PC-3 (cell line): ENCODE measurements around the gene STAMBPL1. TPM values are rescaled to one million over a fixed set of nuclear protein-coding genes. Genes with fewer than 3 reads are reported as not detected.

Source experiments
- ATAC-seq: fragments of 200-7000 bp; cut with Tn5 transposase; 2 replicates; pipeline ENCODE4 v1.9.1; 2020; ENCODE audit warnings: mild to moderate bottlenecking, moderate library complexity
- BruUV-seq: library from RNA; stranded (reverse); fragments of 400-500 nt; replicated peaks from 2 replicates; lab custom pipeline; 2021; lab: Mats Ljungman, UMichigan
- CTCF ChIA-PET: fragments of 300-600 bp; sonication (Branson Sonifier 250); formaldehyde crosslinking; loops from one replicate; lab custom pipeline; 2022; ENCODE audit warnings: antibody characterized with exemption; lab: Charles Lee
- POLR2A ChIA-PET: fragments of 300-600 bp; sonication (Branson Sonifier 250); formaldehyde crosslinking; loops from one replicate; lab custom pipeline; 2022; ENCODE audit warnings: antibody characterized with exemption; ENCODE audit not compliant: unreplicated experiment; lab: Charles Lee
- DNase-seq: peaks from one replicate; pipeline ENCODE4 v3.0.0-alpha.2; 2015
- H2AFZ ChIP-seq: fragments of 300-600 bp; sonication (generic); 2 replicates; pipeline ENCODE4 v1.6.0; 2016; ENCODE audit warnings: antibody characterized with exemption, low read length
- H3F3A ChIP-seq: fragments of 300-600 bp; sonication (generic); one replicate; pipeline ENCODE4 v1.6.0; 2017; ENCODE audit warnings: antibody characterized with exemption, low read length, control low read depth, mild to moderate bottlenecking; ENCODE audit not compliant: unreplicated experiment
- H3K27ac ChIP-seq: fragments of 300-600 bp; sonication (generic); 2 replicates; pipeline ENCODE4 v1.5.1; 2016; ENCODE audit warnings: mild to moderate bottlenecking, low read length
- H3K27me3 ChIP-seq: fragments of 300-600 bp; sonication (generic); 2 replicates; pipeline ENCODE4 v1.6.1; 2016; ENCODE audit warnings: low read length, mixed read lengths
- H3K36me3 ChIP-seq: fragments of 300-600 bp; sonication (generic); 2 replicates; pipeline ENCODE4 v1.6.1; 2016; ENCODE audit warnings: low read depth, mixed run types, low read length, mixed read lengths
- H3K4me1 ChIP-seq: fragments of 300-600 bp; sonication (generic); 2 replicates; pipeline ENCODE4 v1.5.1; 2016; ENCODE audit warnings: low read length; ENCODE audit not compliant: insufficient read depth
- H3K4me2 ChIP-seq: fragments of 300-600 bp; sonication (generic); 2 replicates; pipeline ENCODE4 v1.6.0; 2016; ENCODE audit warnings: low read length
- H3K4me3 ChIP-seq: fragments of 300-600 bp; sonication (generic); 2 replicates; pipeline ENCODE4 v1.5.1; 2016; ENCODE audit warnings: mild to moderate bottlenecking, low read length, mixed read lengths
- H3K79me2 ChIP-seq: fragments of 300-600 bp; sonication (generic); 2 replicates; pipeline ENCODE4 v1.6.1; 2017; ENCODE audit warnings: low read length, mixed read lengths
- H3K9ac ChIP-seq: fragments of 300-600 bp; sonication (generic); 2 replicates; pipeline ENCODE4 v1.6.0; 2016; ENCODE audit warnings: mild to moderate bottlenecking, low read length
- H3K9me2 ChIP-seq: fragments of 300-600 bp; sonication (generic); replicated peaks from 2 replicates; pipeline ENCODE4 v1.6.1; 2016; ENCODE audit warnings: mixed run types, low read length, mixed read lengths
- H3K9me3 ChIP-seq: fragments of 300-600 bp; sonication (generic); 2 replicates; pipeline ENCODE4 v1.6.1; 2016; ENCODE audit warnings: low read length, mixed read lengths
- H4K20me1 ChIP-seq: fragments of 300-600 bp; sonication (generic); 2 replicates; pipeline ENCODE4 v1.6.1; 2016; ENCODE audit warnings: low read length, mixed read lengths
- CTCF ChIP-seq: fragments of 300-600 bp; sonication (generic); conservative IDR thresholded peaks from 2 replicates; pipeline ENCODE4 v1.5.1; 2017; ENCODE audit warnings: antibody characterized with exemption, low read depth, mild to moderate bottlenecking, low read length
- EZH2 ChIP-seq: fragments of 300-600 bp; sonication (generic); IDR thresholded peaks from one replicate; pipeline ENCODE4 v1.6.1; 2017; ENCODE audit warnings: antibody characterized with exemption, mild to moderate bottlenecking, low read length; ENCODE audit not compliant: unreplicated experiment
- EZH2phosphoT487 ChIP-seq: fragments of 300-600 bp; sonication (generic); IDR thresholded peaks from 2 replicates; pipeline ENCODE4 v1.6.1; 2018; ENCODE audit warnings: mild to moderate bottlenecking, antibody characterized with exemption, low read length, borderline replicate concordance
- intact Hi-C: fragments of 100-400 bp; cut with micrococcal nuclease; formaldehyde crosslinking; loops from 2 replicates; pipeline ENCODE4 v1.9.0; 2023
- total RNA-seq: library from RNA; depleted of rRNA; stranded (reverse); fragments of >200 nt; gene quantifications from 2 replicates; pipeline ENCODE4 v1.2.3, GENCODE V29; 2014

The STAMBPL1 gene
- total RNA-seq, 1 experiment from 2014 or later, result 19.5 TPM

GRCh38 chr10:88850712-88851111 is 29.3 kb upstream of the STAMBPL1 start:
- H3K27ac ChIP-seq, result peak overlapping the region; percentile 73
- no TSS peak for BruUV-seq

GRCh38 chr10:88851706-88852105 is 28.3 kb upstream of the STAMBPL1 start, which contains the start of gene ANKRD22:
Gene ANKRD22 (minus strand): TSS chr10:88851844. CDS start chr10:88851607, 237 bp downstream.
- Histone ChIP-seq H3K9me2 (no peaks in the 10 kb centered on the region), H3K27ac (peak within 1 kb of the TSS; percentile 73), H3K79me2 (peaks cover 11% of the 10 kb centered on the region; the same call in 1 of the 2 replicates), H3K9ac (no peak within 1 kb of the TSS; the same call in 1 of the 2 replicates), H3K4me1 (peaks cover 46% of the 10 kb centered on the region), H4K20me1 (no peaks in the 10 kb centered on the region), H3K4me3 (peak within 1 kb of the TSS; percentile 60), H3F3A (peaks cover 3% of the 10 kb centered on the region), H3K4me2 (peak within 1 kb of the TSS; percentile 80), H3K9me3 (no peaks in the 10 kb centered on the region), H3K27me3 (no peaks in the 10 kb centered on the region), H3K36me3 (no peaks in the 10 kb centered on the region), H2AFZ (no peak within 1 kb of the TSS)
- no TSS peak for BruUV-seq
- TF ChIP-seq CTCF, result no peak
- no peak for TF ChIP-seq EZH2
- no peak for TF ChIP-seq EZH2phosphoT487
- intact Hi-C loops, result loop anchor here (2.0 kb wide), 1 partner anchor 139 kb away; the partner anchor contains the start of gene FAS
- peak; percentile 95 for DNase-seq
- CTCF ChIA-PET, result interaction anchor here (0.7 kb wide), 2 partner anchors 13 to 16 kb away, joined by 3 read pairs; no protein-coding TSS in a partner anchor
- ATAC-seq, result peak; percentile 93
- POLR2A ChIA-PET, result interaction anchor here (0.5 kb wide), 1 partner anchor 19 kb away, joined by 4 read pairs; no protein-coding TSS in a partner anchor

More at GRCh38 chr10:88850712-88851111, 29.3 kb upstream of the STAMBPL1 start:
- intact Hi-C loops, result loop anchor here (2.0 kb wide), 1 partner anchor 140 kb away; the partner anchor contains the start of gene FAS
- CTCF ChIA-PET, result no interaction called here
- no peak overlapping the region for H2AFZ ChIP-seq
- peaks cover 46% of the 10 kb centered on the region for H3K4me1 ChIP-seq
- TF ChIP-seq CTCF (no peak), EZH2 (no peak), EZH2phosphoT487 (no peak)
- no peaks in the 10 kb centered on the region for H3K9me2 ChIP-seq
- H3K27me3 ChIP-seq, result no peaks in the 10 kb centered on the region
- H4K20me1 ChIP-seq, result no peaks in the 10 kb centered on the region
- POLR2A ChIA-PET, result no interaction called here
- no peak overlapping the region for H3K9ac ChIP-seq
- peak overlapping the region; percentile 80 for H3K4me2 ChIP-seq
- ATAC-seq, result no peak
- peaks cover 3% of the 10 kb centered on the region for H3F3A ChIP-seq
- DNase-seq, result no peak
- H3K36me3 ChIP-seq, result no peaks in the 10 kb centered on the region
- peaks cover 11% of the 10 kb centered on the region; the same call in 1 of the 2 replicates for H3K79me2 ChIP-seq
- peak overlapping the region; percentile 60 for H3K4me3 ChIP-seq
- no peaks in the 10 kb centered on the region for H3K9me3 ChIP-seq

- POLR2A ChIA-PET, result no interaction called here
- no peak overlapping the region for H3K9ac ChIP-seq
- BruUV-seq, result no TSS peak
- H3K27ac ChIP-seq, result peak overlapping the region; percentile 73
- H3K27me3 ChIP-seq, result no peaks in the 10 kb centered on the region
- H3K4me1 ChIP-seq, result peaks cover 46% of the 10 kb centered on the region
- H3K79me2 ChIP-seq, result peaks cover 11% of the 10 kb centered on the region; the same call in 1 of the 2 replicates
- peak overlapping the region; percentile 80 for H3K4me2 ChIP-seq
- intact Hi-C loops, result no loop called here
- no peak overlapping the region for H3K4me3 ChIP-seq
- no peaks in the 10 kb centered on the region for H3K9me3 ChIP-seq
- ATAC-seq (no peak), DNase-seq (no peak)
- no peaks in the 10 kb centered on the region for H3K36me3 ChIP-seq
- H4K20me1 ChIP-seq, result no peaks in the 10 kb centered on the region
- H3K9me2 ChIP-seq, result no peaks in the 10 kb centered on the region
- CTCF ChIA-PET, result interaction anchor here (0.7 kb wide), 1 partner anchor 16 kb away, joined by 3 read pairs; no protein-coding TSS in a partner anchor
- no peak overlapping the region for H2AFZ ChIP-seq
- peaks cover 3% of the 10 kb centered on the region for H3F3A ChIP-seq
- TF ChIP-seq CTCF (no peak), EZH2phosphoT487 (no peak), EZH2 (no peak)
Observed at GRCh38 chr10:88852327-88852726, 27.7 kb upstream of the STAMBPL1 start.
